HepG2 (cell line): Measurements from ENCODE around the gene PLSCR4. TPM values are rescaled to one million over a fixed set of nuclear protein-coding genes. Genes with fewer than 3 reads are reported as not detected.

Experiments
- ATAC-seq: fragments of 200-7000 bp; cut with Tn5 transposase; 3 replicates; pipeline ENCODE4 v1.9.1; 2020; ENCODE audit warnings: mild to moderate bottlenecking, moderate library complexity
- BruUV-seq: library from RNA; stranded (reverse); fragments of 400-500 nt; replicated peaks from 2 replicates; lab custom pipeline; 2021; lab: Mats Ljungman, UMichigan
- CTCF ChIA-PET: fragments of 300-600 bp; formaldehyde crosslinking; extraction: SDS; loops from one replicate; lab custom pipeline; 2021; ENCODE audit warnings: low total read pairs, inconsistent platforms, low intra/inter-chr PET ratio; lab: Yijun Ruan, JAX
- POLR2A ChIA-PET: fragments of 350-600 bp; sonication (Branson Sonifier 250); formaldehyde crosslinking; loops from one replicate; lab custom pipeline; 2020; ENCODE audit warnings: antibody characterized with exemption, inconsistent platforms; lab: Yijun Ruan, JAX
- DNase-seq: peaks from one replicate; pipeline ENCODE4 v3.0.0-alpha.2; 2015; ENCODE audit warnings: low spot score
- FAIRE-seq: peaks from 3 replicates; lab custom pipeline; 2011; peaks lifted over from hg19 to GRCh38; lab: Jason Lieb, UNC
- H2AFZ ChIP-seq: one replicate; pipeline ENCODE4 v1.6.1; 2011; ENCODE audit warnings: low read length, inconsistent platforms
- H3K27ac ChIP-seq: fragments of 300-600 bp; 3 replicates; pipeline ENCODE4 v1.8.0; 2011; ENCODE audit warnings: mixed run types, mild to moderate bottlenecking, mixed read lengths, low read length, inconsistent platforms; ENCODE audit not compliant: insufficient read depth; ENCODE audit errors: extremely low read length
- H3K27me3 ChIP-seq, 2 experiments: fragments of 200-600 bp in 1 of 2; 2 replicates in 1 of 2; 3 replicates in 1 of 2; pipeline versions ENCODE4 v1.6.0 to v1.8.0; 2011; ENCODE audit warnings: low read length in 2 of 2, mild to moderate bottlenecking in 2 of 2, moderate library complexity in 2 of 2, inconsistent platforms in 1 of 2; ENCODE audit not compliant: insufficient read depth in 2 of 2, control insufficient read depth in 1 of 2
- H3K36me3 ChIP-seq, 2 experiments: fragments of 200-600 bp in 1 of 2; replicated peaks in 1 of 2; 2 replicates in 1 of 2; 3 replicates in 1 of 2; pipeline versions ENCODE4 v1.5.1 to v1.8.0; 2011; ENCODE audit warnings: low read length in 2 of 2, inconsistent platforms in 1 of 2; ENCODE audit not compliant: insufficient read depth in 2 of 2, control insufficient read depth in 1 of 2
- H3K4me1 ChIP-seq: 2 replicates; pipeline ENCODE4 v1.5.1; 2012; ENCODE audit warnings: low read length, inconsistent platforms; ENCODE audit not compliant: insufficient read depth
- H3K4me2 ChIP-seq: 2 replicates; pipeline ENCODE4 v1.6.0; 2011; ENCODE audit warnings: low read depth, low read length, inconsistent platforms
- H3K4me3 ChIP-seq, 3 experiments: fragments of 200-600 bp in 1 of 3; sonication (generic), shearing (Covaris generic) in 1 of 3; replicated peaks in 1 of 3; 2 replicates each; pipeline ENCODE4 v1.5.1; 2011 to 2016; ENCODE audit warnings: low read length in 3 of 3, inconsistent platforms in 2 of 3, low read depth in 2 of 3, mild to moderate bottlenecking in 2 of 3, control low read depth in 1 of 3, mixed read lengths in 1 of 3; ENCODE audit not compliant: insufficient read depth in 1 of 3
- H3K79me2 ChIP-seq: one replicate; pipeline ENCODE4 v1.6.1; 2011; ENCODE audit warnings: low read length, inconsistent platforms; ENCODE audit not compliant: insufficient read depth
- H3K9ac ChIP-seq: 2 replicates; pipeline ENCODE4 v1.6.0; 2011; ENCODE audit warnings: mild to moderate bottlenecking, low read depth, low read length, inconsistent platforms; ENCODE audit not compliant: insufficient read depth
- H3K9me3 ChIP-seq: 2 replicates; pipeline ENCODE4 v1.5.1; 2012; ENCODE audit warnings: mild to moderate bottlenecking, low read length
- H4K20me1 ChIP-seq: 2 replicates; pipeline ENCODE4 v1.6.0; 2011; ENCODE audit warnings: inconsistent platforms, mild to moderate bottlenecking, low read length, moderate library complexity; ENCODE audit not compliant: insufficient read depth
- ASH2L ChIP-seq: fragments of 300-600, 200-600 bp; sonication (generic); IDR thresholded peaks from 2 replicates; pipeline ENCODE4 v1.7.0; 2017; ENCODE audit warnings: low read depth, mild to moderate bottlenecking, moderate library complexity, mixed read lengths, low read length; ENCODE audit not compliant: insufficient read length
- NKX3-1 ChIP-seq: sonication (generic); formaldehyde crosslinking; IDR thresholded peaks from 2 replicates; pipeline ENCODE4 v1.5.0; 2020; ENCODE audit warnings: missing genetic modification reagents
- SOX6 ChIP-seq, 2 experiments: fragments of 450-650 bp in 1 of 2; sonication (generic) in 1 of 2; formaldehyde crosslinking in 1 of 2; IDR thresholded peaks; 2 replicates each; pipeline versions ENCODE4 v1.4.0 to v1.6.1; 2017 to 2020; ENCODE audit warnings: antibody characterized with exemption in 1 of 2, mild to moderate bottlenecking in 1 of 2, missing genetic modification reagents in 1 of 2
- TCF12 ChIP-seq, 2 experiments: fragments of 450-650 bp in 1 of 2; sonication (generic) in 1 of 2; formaldehyde crosslinking in 1 of 2; IDR thresholded peaks; 2 replicates each; pipeline versions ENCODE4 v1.6.1 to v1.8.0; 2017 to 2022; ENCODE audit warnings: antibody characterized with exemption in 1 of 2, mild to moderate bottlenecking in 1 of 2, missing genetic modification reagents in 1 of 2, moderate library complexity in 1 of 2
- U2AF2 ChIP-seq: fragments of 200-400 bp; formaldehyde crosslinking; IDR thresholded peaks from 2 replicates; pipeline ENCODE4 v1.6.1; 2017; ENCODE audit warnings: low read depth, mild to moderate bottlenecking, low read length
- ZKSCAN5 ChIP-seq: sonication (generic); formaldehyde crosslinking; IDR thresholded peaks from 2 replicates; pipeline ENCODE4 v1.5.1; 2020; ENCODE audit warnings: mild to moderate bottlenecking, missing genetic modification reagents
- ZNF10 ChIP-seq: sonication (generic); formaldehyde crosslinking; IDR thresholded peaks from 2 replicates; pipeline ENCODE4 v1.4.0; 2020; ENCODE audit warnings: mild to moderate bottlenecking, low read depth, missing genetic modification reagents, borderline replicate concordance
- ZNF317 ChIP-seq: sonication (generic); formaldehyde crosslinking; IDR thresholded peaks from 2 replicates; pipeline ENCODE4 v1.5.0; 2020; ENCODE audit warnings: mild to moderate bottlenecking, missing genetic modification reagents
- ZNF331 ChIP-seq: sonication (generic); formaldehyde crosslinking; IDR thresholded peaks from 2 replicates; pipeline ENCODE4 v1.4.0; 2020; ENCODE audit warnings: missing genetic modification reagents
- ZNF430 ChIP-seq: sonication (generic); formaldehyde crosslinking; IDR thresholded peaks from 2 replicates; pipeline ENCODE4 v1.9.0; 2021; ENCODE audit warnings: mild to moderate bottlenecking, missing genetic modification reagents
- ZNF446 ChIP-seq: sonication (generic); formaldehyde crosslinking; IDR thresholded peaks from 2 replicates; pipeline ENCODE4 v1.5.0; 2020; ENCODE audit warnings: mild to moderate bottlenecking, missing genetic modification reagents
- ZNF468 ChIP-seq: sonication (generic); formaldehyde crosslinking; IDR thresholded peaks from 2 replicates; pipeline ENCODE4 v1.8.0; 2022; ENCODE audit warnings: mild to moderate bottlenecking, moderate library complexity, missing genetic modification reagents
- ZNF607 ChIP-seq: sonication (generic); formaldehyde crosslinking; IDR thresholded peaks from 2 replicates; pipeline ENCODE4 v1.5.1; 2020; ENCODE audit warnings: missing genetic modification reagents, mild to moderate bottlenecking, borderline replicate concordance
- ZNF672 ChIP-seq: sonication (generic); formaldehyde crosslinking; IDR thresholded peaks from 2 replicates; pipeline ENCODE4 v1.8.1; 2022; ENCODE audit warnings: missing genetic modification reagents
- ZNF75D ChIP-seq: sonication (generic); formaldehyde crosslinking; IDR thresholded peaks from 2 replicates; pipeline ENCODE4 v1.8.1; 2023; ENCODE audit warnings: missing genetic modification reagents, mild to moderate bottlenecking, borderline replicate concordance
- WGBS: methylation state at CpG from one replicate; pipeline ENCODE4 v1.1.6; 2017; ENCODE audit warnings: low lambda C conversion rate; 5-methylcytosine and 5-hydroxymethylcytosine counted together
- in situ Hi-C: cut with HindIII; loops from 2 replicates; pipeline ENCODE4 v1.10.0; 2017; ENCODE audit warnings: low pct_unique_long_range_greater_than_20kb; ENCODE audit not compliant: extremely low pct_ligation_motif_present
- intact Hi-C: fragments of 100-400 bp; cut with micrococcal nuclease; formaldehyde crosslinking; loops from one replicate; pipeline ENCODE4 v1.10.0; 2022; ENCODE audit not compliant: unreplicated experiment
- polyA plus RNA-seq, 8 experiments: library from polyadenylated mRNA; depleted of rRNA in 3 of 8; stranded (reverse) in 7 of 8; unstranded in 1 of 8; fragments of >200 nt; fragmentation: Illumina TruSeq in 4 of 8; extraction: Trizol in 4 of 8; gene quantifications; 2 replicates each; pipeline versions ENCODE4 v1.2.1 to v1.2.3, GENCODE V29; 2011 to 2016; ENCODE audit warnings: low read depth in 4 of 8, missing spikeins in 1 of 8, mixed read lengths in 1 of 8; ENCODE audit not compliant: insufficient read depth in 1 of 8
- total RNA-seq, 5 experiments: library from RNA; depleted of rRNA; stranded (reverse); fragments of >200 nt; fragmentation: Illumina TruSeq; extraction: Trizol; gene quantifications; 2 replicates each; pipeline ENCODE4 v1.2.3, GENCODE V29; 2016; ENCODE audit warnings: low read depth in 1 of 5
- TF ChIP-seq, protein P1 (sequence below): sonication (generic); formaldehyde crosslinking; IDR thresholded peaks from 2 replicates; pipeline ENCODE4 v1.5.1; 2020; ENCODE audit warnings: mild to moderate bottlenecking, missing genetic modification reagents

Gene PLSCR4
- total and polyA plus RNA-seq, 2 of the 13 experiments (the other 11 are each of a cell fraction or from before 2014, with no cell fraction given), result 1.5 to 59.0 TPM

GRCh38 chr3:146160321-146160963 is 90.5 kb downstream of the PLSCR4 start:
- POLR2A ChIA-PET, result interaction anchor here (0.7 to 2.5 kb wide), 23 partner anchors 7 to 421 kb away, joined by 3 to 17 read pairs (median 4); no protein-coding TSS in a partner anchor
- H4K20me1 ChIP-seq, result peaks cover 53% of the 10 kb centered on the region
- intact Hi-C loops (loop anchor here (1.0 to 5.0 kb wide), 3 partner anchors 33 to 95 kb away; no protein-coding TSS in a partner anchor), in situ Hi-C loops (loop anchor here (10.0 kb wide), 1 partner anchor 96 kb away; no protein-coding TSS in a partner anchor)
- peaks cover 60% of the 10 kb centered on the region for H3K79me2 ChIP-seq
- ATAC-seq (peak; percentile 56), DNase-seq (peak; percentile 71), FAIRE-seq (peak; percentile 58)
- H3K4me2 ChIP-seq, result peak overlapping the region; percentile 87
- H3K27ac ChIP-seq, result peak overlapping the region; percentile 97
- CTCF ChIA-PET, result interaction anchor here (1.5 kb wide), 1 partner anchor 95 kb away, joined by 7 read pairs; no protein-coding TSS in a partner anchor
- BruUV-seq, result no TSS peak
- no peak overlapping the region for H2AFZ ChIP-seq
- peaks cover 65% of the 10 kb centered on the region for H3K4me1 ChIP-seq
- peak overlapping the region; percentile 94 to 96 (median 94) for H3K4me3 ChIP-seq
- H3K36me3 ChIP-seq, result no peaks in the 10 kb centered on the region; a peak in 2 of 5 replicates
- no peaks in the 10 kb centered on the region for H3K9me3 ChIP-seq
- H3K27me3 ChIP-seq, result no peaks in the 10 kb centered on the region; a peak in 1 of 5 replicates
- WGBS, result under 1% methylated on average over 22 of the region's 35 CpGs
- H3K9ac ChIP-seq, result peak overlapping the region; percentile 92
- TF ChIP-seq SOX6 (IDR thresholded peaks at IDR 0.05), result no peak
- peak; percentile 18; the same call in 1 of the 2 replicates for TF ChIP-seq SOX6 (CRISPR knock-in tag; IDR thresholded peaks at IDR 0.05)
- TF ChIP-seq U2AF2, result no peak
- no peak for TF ChIP-seq ZKSCAN5
- TF ChIP-seq ASH2L, result no peak
- TF ChIP-seq ZNF430 (CRISPR knock-in tag), result no peak
- no peak for TF ChIP-seq ZNF317
- TF ChIP-seq TCF12 (IDR thresholded peaks at IDR 0.05), result no peak
- no peak for TF ChIP-seq TCF12 (CRISPR knock-in tag; IDR thresholded peaks at IDR 0.05)
- no peak for TF ChIP-seq NKX3-1 (CRISPR knock-in tag)
- no peak for TF ChIP-seq ZNF607 (CRISPR knock-in tag)
- TF ChIP-seq, protein P1, sequence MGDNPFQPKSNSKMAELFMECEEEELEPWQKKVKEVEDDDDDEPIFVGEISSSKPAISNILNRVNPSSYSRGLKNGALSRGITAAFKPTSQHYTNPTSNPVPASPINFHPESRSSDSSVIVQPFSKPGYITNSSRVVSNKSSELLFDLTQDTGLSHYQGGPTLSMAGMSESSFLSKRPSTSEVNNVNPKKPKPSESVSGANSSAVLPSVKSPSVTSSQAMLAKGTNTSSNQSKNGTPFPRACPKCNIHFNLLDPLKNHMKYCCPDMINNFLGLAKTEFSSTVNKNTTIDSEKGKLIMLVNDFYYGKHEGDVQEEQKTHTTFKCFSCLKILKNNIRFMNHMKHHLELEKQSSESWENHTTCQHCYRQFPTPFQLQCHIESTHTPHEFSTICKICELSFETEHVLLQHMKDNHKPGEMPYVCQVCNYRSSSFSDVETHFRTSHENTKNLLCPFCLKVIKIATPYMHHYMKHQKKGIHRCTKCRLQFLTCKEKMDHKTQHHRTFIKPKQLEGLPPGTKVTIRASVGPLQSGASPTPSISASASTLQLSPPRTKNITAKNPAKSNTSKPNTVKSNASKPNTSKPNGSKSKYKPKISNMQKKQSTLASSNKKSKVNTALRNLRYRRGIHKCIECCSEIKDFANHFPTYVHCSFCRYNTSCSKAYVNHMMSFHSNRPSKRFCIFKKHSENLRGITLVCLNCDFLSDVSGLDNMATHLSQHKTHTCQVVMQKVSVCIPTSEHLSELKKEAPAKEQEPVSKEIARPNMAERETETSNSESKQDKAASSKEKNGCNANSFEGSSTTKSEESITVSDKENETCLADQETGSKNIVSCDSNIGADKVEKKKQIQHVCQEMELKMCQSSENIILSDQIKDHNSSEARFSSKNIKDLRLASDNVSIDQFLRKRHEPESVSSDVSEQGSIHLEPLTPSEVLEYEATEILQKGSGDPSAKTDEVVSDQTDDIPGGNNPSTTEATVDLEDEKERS, result no peak
- no peak for TF ChIP-seq ZNF672
- peak; percentile 53; the same call in 1 of the 2 replicates for TF ChIP-seq ZNF446 (CRISPR knock-in tag)
- TF ChIP-seq ZNF75D (CRISPR knock-in tag), result no peak
- TF ChIP-seq ZNF468 (CRISPR knock-in tag), result no peak
- TF ChIP-seq ZNF331 (CRISPR knock-in tag), result no peak
- no peak for TF ChIP-seq ZNF10 (CRISPR knock-in tag)
